Measurements from ENCODE around the gene MAPK6.

- no peak for TF ChIP-seq POLR2A (IDR thresholded peaks at IDR 0.05; ENCODE audit: low read depth, low read length)
- no peak for TF ChIP-seq NFE2L2 (IDR thresholded peaks at IDR 0.05; ENCODE audit: low read depth, low read length)
- TF ChIP-seq CTCF (conservative IDR thresholded peaks at IDR 0.05; ENCODE audit: low read depth, low read length): no peak
- no peak for TF ChIP-seq CEBPB (IDR thresholded peaks at IDR 0.05; ENCODE audit: low read depth, low read length)
- no peak for TF ChIP-seq MAZ (IDR thresholded peaks at IDR 0.05; ENCODE audit: borderline replicate concordance, low read depth, low read length)
Measured at GRCh38 chr15:52082197-52083036, 63.4 kb downstream of the MAPK6 start.

Data from IMR-90 (cell line).